ENCODE data around the gene PDLIM3. TPM values are rescaled to one million over a fixed set of nuclear protein-coding genes. Genes with fewer than 3 reads are reported as not detected.

Gene PDLIM3
- total and polyA plus RNA-seq, 2 of the 13 experiments (the other 11 are each of a cell fraction or from before 2014, with no cell fraction given) = 5.9 to 14.0 TPM

DNA sequence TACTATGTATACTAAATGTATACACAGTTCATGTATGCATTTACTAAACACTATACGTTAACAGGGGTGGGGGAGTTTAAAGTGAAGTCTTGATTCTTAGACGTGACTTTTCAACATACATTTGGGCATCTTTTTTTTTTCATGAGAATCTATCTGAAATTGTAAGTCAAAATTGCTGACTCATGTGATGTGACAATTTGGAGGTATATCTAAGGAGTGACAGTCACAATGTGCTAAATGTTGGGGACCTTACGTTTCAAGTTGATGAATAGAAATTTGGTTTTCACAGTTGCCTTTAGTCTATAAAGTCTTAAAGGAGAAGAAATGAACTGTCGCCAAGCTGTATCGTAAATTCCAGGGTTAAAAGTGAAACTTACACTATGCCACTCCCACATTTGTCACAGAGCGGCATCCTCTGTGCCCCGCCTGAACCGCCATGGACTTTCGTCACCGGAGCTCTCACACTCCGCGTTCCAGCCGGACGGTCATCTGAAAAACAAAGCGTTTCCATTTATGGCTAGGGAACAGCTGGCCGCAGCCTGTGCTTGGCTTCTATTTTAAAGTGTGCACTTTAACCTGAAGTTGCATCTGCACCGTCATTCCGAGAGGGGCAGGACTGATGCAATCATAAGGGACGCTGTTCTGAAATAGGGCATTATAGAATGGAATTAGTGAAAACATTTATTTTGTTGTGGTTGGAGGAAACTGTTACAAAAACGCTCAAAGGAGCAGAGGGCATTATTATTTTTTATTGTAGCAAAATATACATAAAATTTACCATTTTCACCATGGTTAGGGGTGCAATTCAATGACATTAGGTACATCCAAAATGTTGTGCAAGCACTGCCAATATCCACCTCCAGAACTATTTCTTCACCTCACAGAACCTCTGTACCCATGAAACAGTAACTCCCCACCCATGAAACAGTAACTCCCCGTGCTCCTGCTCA is 30.9 kb downstream of the PDLIM3 start (continued):
- TF ChIP-seq XRCC5 (optimal IDR thresholded peaks at IDR 0.05; ENCODE audit: low read length) (peak; percentile 58), ZNF83 (CRISPR knock-in tag; IDR thresholded peaks at IDR 0.05; ENCODE audit: borderline replicate concordance) (no peak), ZSCAN20 (CRISPR knock-in tag; IDR thresholded peaks at IDR 0.05; ENCODE audit: borderline replicate concordance) (no peak), JARID2 (CRISPR knock-in tag; IDR thresholded peaks at IDR 0.05; ENCODE audit: insufficient replicate concordance) (no peak), SATB2 (CRISPR knock-in tag; IDR thresholded peaks at IDR 0.05) (no peak), ZNF33A (CRISPR knock-in tag; IDR thresholded peaks at IDR 0.05; ENCODE audit: borderline replicate concordance) (no peak), KAT7 (CRISPR knock-in tag; IDR thresholded peaks at IDR 0.05; ENCODE audit: borderline replicate concordance) (peak; percentile 33; the same call in 1 of the 2 replicates), ELF3 (CRISPR knock-in tag; IDR thresholded peaks at IDR 0.05) (peak; percentile 61; the same call in 1 of the 2 replicates), IRX3 (CRISPR knock-in tag; IDR thresholded peaks at IDR 0.05; ENCODE audit: borderline replicate concordance, low read depth) (no peak), BCL6 (CRISPR knock-in tag; IDR thresholded peaks at IDR 0.05) (0 out of 2 replicates have a peak, but pooled peaks have one; percentile 42), YY1 (IDR thresholded peaks at IDR 0.05; ENCODE audit: insufficient read depth, insufficient replicate concordance, low read depth, low read length) (peak; percentile 70), ZFP36L1 (CRISPR knock-in tag; IDR thresholded peaks at IDR 0.05) (no peak), TBP (CRISPR knock-in tag; IDR thresholded peaks at IDR 0.05) (no peak)
- TF ChIP-seq, protein P1, sequence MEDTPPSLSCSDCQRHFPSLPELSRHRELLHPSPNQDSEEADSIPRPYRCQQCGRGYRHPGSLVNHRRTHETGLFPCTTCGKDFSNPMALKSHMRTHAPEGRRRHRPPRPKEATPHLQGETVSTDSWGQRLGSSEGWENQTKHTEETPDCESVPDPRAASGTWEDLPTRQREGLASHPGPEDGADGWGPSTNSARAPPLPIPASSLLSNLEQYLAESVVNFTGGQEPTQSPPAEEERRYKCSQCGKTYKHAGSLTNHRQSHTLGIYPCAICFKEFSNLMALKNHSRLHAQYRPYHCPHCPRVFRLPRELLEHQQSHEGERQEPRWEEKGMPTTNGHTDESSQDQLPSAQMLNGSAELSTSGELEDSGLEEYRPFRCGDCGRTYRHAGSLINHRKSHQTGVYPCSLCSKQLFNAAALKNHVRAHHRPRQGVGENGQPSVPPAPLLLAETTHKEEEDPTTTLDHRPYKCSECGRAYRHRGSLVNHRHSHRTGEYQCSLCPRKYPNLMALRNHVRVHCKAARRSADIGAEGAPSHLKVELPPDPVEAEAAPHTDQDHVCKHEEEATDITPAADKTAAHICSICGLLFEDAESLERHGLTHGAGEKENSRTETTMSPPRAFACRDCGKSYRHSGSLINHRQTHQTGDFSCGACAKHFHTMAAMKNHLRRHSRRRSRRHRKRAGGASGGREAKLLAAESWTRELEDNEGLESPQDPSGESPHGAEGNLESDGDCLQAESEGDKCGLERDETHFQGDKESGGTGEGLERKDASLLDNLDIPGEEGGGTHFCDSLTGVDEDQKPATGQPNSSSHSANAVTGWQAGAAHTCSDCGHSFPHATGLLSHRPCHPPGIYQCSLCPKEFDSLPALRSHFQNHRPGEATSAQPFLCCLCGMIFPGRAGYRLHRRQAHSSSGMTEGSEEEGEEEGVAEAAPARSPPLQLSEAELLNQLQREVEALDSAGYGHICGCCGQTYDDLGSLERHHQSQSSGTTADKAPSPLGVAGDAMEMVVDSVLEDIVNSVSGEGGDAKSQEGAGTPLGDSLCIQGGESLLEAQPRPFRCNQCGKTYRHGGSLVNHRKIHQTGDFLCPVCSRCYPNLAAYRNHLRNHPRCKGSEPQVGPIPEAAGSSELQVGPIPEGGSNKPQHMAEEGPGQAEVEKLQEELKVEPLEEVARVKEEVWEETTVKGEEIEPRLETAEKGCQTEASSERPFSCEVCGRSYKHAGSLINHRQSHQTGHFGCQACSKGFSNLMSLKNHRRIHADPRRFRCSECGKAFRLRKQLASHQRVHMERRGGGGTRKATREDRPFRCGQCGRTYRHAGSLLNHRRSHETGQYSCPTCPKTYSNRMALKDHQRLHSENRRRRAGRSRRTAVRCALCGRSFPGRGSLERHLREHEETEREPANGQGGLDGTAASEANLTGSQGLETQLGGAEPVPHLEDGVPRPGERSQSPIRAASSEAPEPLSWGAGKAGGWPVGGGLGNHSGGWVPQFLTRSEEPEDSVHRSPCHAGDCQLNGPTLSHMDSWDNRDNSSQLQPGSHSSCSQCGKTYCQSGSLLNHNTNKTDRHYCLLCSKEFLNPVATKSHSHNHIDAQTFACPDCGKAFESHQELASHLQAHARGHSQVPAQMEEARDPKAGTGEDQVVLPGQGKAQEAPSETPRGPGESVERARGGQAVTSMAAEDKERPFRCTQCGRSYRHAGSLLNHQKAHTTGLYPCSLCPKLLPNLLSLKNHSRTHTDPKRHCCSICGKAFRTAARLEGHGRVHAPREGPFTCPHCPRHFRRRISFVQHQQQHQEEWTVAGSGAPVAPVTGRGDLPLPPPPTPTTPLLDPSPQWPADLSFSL (CRISPR knock-in tag; IDR thresholded peaks at IDR 0.05) = no peak
- TF ChIP-seq, protein P2, sequence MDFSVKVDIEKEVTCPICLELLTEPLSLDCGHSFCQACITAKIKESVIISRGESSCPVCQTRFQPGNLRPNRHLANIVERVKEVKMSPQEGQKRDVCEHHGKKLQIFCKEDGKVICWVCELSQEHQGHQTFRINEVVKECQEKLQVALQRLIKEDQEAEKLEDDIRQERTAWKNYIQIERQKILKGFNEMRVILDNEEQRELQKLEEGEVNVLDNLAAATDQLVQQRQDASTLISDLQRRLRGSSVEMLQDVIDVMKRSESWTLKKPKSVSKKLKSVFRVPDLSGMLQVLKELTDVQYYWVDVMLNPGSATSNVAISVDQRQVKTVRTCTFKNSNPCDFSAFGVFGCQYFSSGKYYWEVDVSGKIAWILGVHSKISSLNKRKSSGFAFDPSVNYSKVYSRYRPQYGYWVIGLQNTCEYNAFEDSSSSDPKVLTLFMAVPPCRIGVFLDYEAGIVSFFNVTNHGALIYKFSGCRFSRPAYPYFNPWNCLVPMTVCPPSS (IDR thresholded peaks at IDR 0.05) = no peak
- TF ChIP-seq, protein P3, sequence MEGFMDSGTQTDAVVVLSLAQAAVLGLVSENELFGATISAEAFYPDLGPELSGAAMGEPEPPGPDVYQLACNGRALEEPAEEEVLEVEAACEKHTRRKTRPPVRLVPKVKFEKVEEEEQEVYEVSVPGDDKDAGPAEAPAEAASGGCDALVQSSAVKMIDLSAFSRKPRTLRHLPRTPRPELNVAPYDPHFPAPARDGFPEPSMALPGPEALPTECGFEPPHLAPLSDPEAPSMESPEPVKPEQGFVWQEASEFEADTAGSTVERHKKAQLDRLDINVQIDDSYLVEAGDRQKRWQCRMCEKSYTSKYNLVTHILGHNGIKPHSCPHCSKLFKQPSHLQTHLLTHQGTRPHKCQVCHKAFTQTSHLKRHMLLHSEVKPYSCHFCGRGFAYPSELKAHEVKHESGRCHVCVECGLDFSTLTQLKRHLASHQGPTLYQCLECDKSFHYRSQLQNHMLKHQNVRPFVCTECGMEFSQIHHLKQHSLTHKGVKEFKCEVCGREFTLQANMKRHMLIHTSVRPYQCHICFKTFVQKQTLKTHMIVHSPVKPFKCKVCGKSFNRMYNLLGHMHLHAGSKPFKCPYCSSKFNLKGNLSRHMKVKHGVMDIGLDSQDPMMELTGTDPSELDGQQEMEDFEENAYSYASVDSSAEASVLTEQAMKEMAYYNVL (CRISPR knock-in tag; IDR thresholded peaks at IDR 0.05; ENCODE audit: borderline replicate concordance) = no peak
- TF ChIP-seq, protein P4, sequence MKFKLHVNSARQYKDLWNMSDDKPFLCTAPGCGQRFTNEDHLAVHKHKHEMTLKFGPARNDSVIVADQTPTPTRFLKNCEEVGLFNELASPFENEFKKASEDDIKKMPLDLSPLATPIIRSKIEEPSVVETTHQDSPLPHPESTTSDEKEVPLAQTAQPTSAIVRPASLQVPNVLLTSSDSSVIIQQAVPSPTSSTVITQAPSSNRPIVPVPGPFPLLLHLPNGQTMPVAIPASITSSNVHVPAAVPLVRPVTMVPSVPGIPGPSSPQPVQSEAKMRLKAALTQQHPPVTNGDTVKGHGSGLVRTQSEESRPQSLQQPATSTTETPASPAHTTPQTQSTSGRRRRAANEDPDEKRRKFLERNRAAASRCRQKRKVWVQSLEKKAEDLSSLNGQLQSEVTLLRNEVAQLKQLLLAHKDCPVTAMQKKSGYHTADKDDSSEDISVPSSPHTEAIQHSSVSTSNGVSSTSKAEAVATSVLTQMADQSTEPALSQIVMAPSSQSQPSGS (CRISPR knock-in tag; IDR thresholded peaks at IDR 0.05) = peak; percentile 79
